ENCODE data around the gene POU2F2.

- TF ChIP-seq POLR2AphosphoS5 (IDR thresholded peaks at IDR 0.05; ENCODE audit: borderline replicate concordance, low read depth, low read length) (no peak), EZH2 (IDR thresholded peaks at IDR 0.05) (no peak), FOXP2 (optimal IDR thresholded peaks at IDR 0.05; ENCODE audit: control extremely low read depth, extremely low read length, insufficient read depth) (no peak)
Measured at GRCh38 chr19:42040031-42040430, 92.2 kb downstream of the POU2F2 start.
